Natural killer cell treated with Interleukin-12 subunit alpha and Interleukin-12 subunit beta and Interleukin-15 and Interleukin-18, amount 100 ng/mL, for 72 hours (primary cell): Measurements from ENCODE around the gene SLC30A7. TPM values are rescaled to one million over a fixed set of nuclear protein-coding genes. Genes with fewer than 3 reads are reported as not detected.
"Not testable (repeated sequence)": the region's sequence is repeated elsewhere in the genome, so short reads cannot be mapped to it uniquely, and the experiment has no call there.

Source experiments
- ATAC-seq, 2 donors: fragments of 150-1000 bp; cut with Tn5 transposase in 1 of 2; sonication (Bioruptor Pico), chemical (Tn5 transposase) in 1 of 2; 2 replicates each; pipeline ENCODE4 v1.10.0; 2021
- DNase-seq: peaks from one replicate; pipeline ENCODE4 v3.0.0; 2022; ENCODE audit warnings: low spot score
- H3K27ac Mint-ChIP-seq, 2 donors: 1 replicate in 1 of 2; 2 replicates in 1 of 2; pipeline ENCODE4 v1.8.0; 2022; ENCODE audit warnings: mixed read lengths in 2 of 2, mild to moderate bottlenecking in 1 of 2, moderate library complexity in 1 of 2
- H3K27me3 Mint-ChIP-seq, 2 donors: 1 replicate in 1 of 2; 2 replicates in 1 of 2; pipeline ENCODE4 v1.8.0; 2022; ENCODE audit warnings: mixed read lengths in 2 of 2
- H3K36me3 Mint-ChIP-seq: one replicate; pipeline ENCODE4 v1.8.0; 2022; ENCODE audit warnings: mixed read lengths
- H3K4me1 Mint-ChIP-seq, 2 donors: 1 replicate in 1 of 2; 2 replicates in 1 of 2; pipeline ENCODE4 v1.8.0; 2022; ENCODE audit warnings: low read depth in 2 of 2, mixed read lengths in 2 of 2, mild to moderate bottlenecking in 1 of 2
- H3K4me3 Mint-ChIP-seq: one replicate; pipeline ENCODE4 v1.8.0; 2022; ENCODE audit warnings: mixed read lengths
- H3K9me3 Mint-ChIP-seq: 2 replicates; pipeline ENCODE4 v1.8.0; 2022; ENCODE audit warnings: mixed read lengths
- total RNA-seq, 2 donors: library from RNA; stranded (reverse); gene quantifications; one replicate each; pipeline ENCODE4 v1.2.3, GENCODE V29; 2022

The SLC30A7 gene
- total RNA-seq, 2 donors from 2014 or later: 54.6 to 66.2 TPM

GRCh38 chr1:100933555-100933954 lies 37.7 kb downstream of the SLC30A7 start:
- H3K9me3 Mint-ChIP-seq, ATAC-seq, H3K4me3 Mint-ChIP-seq, H3K27me3 Mint-ChIP-seq, H3K27ac Mint-ChIP-seq, DNase-seq: not testable (repeated sequence)
- H3K4me1 Mint-ChIP-seq: peaks cover 41 to 54% of the 10 kb centered on the region in 2 donors
- peaks cover 21% of the 10 kb centered on the region for H3K36me3 Mint-ChIP-seq

GRCh38 chr1:100936194-100936967 lies 40.5 kb downstream of the SLC30A7 start:
- Mint-ChIP-seq H3K36me3 (peaks cover 32% of the 10 kb centered on the region), H3K4me3 (peak overlapping the region; percentile 38), H3K9me3 (no peaks in the 10 kb centered on the region), H3K4me1 (peaks cover 51 to 56% of the 10 kb centered on the region in 2 donors), H3K27ac (peak overlapping the region in 1 of 2 donors; percentile 87), H3K27me3 (no peaks in the 10 kb centered on the region)
- ATAC-seq: peak; percentile 41 to 84
- no peak for DNase-seq

GRCh38 chr1:100941098-100941527 lies 45.2 kb downstream of the SLC30A7 start:
- Mint-ChIP-seq H3K27me3 (no peaks in the 10 kb centered on the region), H3K36me3 (peaks cover 57% of the 10 kb centered on the region), H3K4me1 (peaks cover 50 to 54% of the 10 kb centered on the region in 2 donors), H3K4me3 (peak overlapping the region; percentile 76), H3K9me3 (no peaks in the 10 kb centered on the region), H3K27ac (peak overlapping the region; percentile 93 to 95)
- ATAC-seq (peak; percentile 88 to 92), DNase-seq (peak; percentile 67)

GRCh38 chr1:100941580-100942216 lies 45.8 kb downstream of the SLC30A7 start:
- peak; percentile 47 to 73 for ATAC-seq
- Mint-ChIP-seq H3K4me3 (peak overlapping the region; percentile 76), H3K4me1 (peaks cover 46 to 54% of the 10 kb centered on the region in 2 donors), H3K36me3 (peaks cover 63% of the 10 kb centered on the region), H3K9me3 (no peaks in the 10 kb centered on the region), H3K27ac (peak overlapping the region; percentile 93 to 95), H3K27me3 (no peaks in the 10 kb centered on the region)
- no peak for DNase-seq

- Mint-ChIP-seq H3K4me3 (peak overlapping the region; percentile 76), H3K27ac (peak overlapping the region; percentile 93 to 95), H3K9me3 (peaks cover 6% of the 10 kb centered on the region), H3K36me3 (peaks cover 68% of the 10 kb centered on the region), H3K4me1 (peaks cover 49 to 59% of the 10 kb centered on the region in 2 donors), H3K27me3 (no peaks in the 10 kb centered on the region)
- DNase-seq (no peak), ATAC-seq (peak in 1 of 2 donors; percentile 71)
These were observed 46.6 kb downstream of the SLC30A7 start for GRCh38 chr1:100942304-100943046.

- Mint-ChIP-seq H3K9me3 (peaks cover 12% of the 10 kb centered on the region), H3K4me3 (no peak overlapping the region), H3K4me1 (peaks cover 56 to 63% of the 10 kb centered on the region in 2 donors), H3K36me3 (peaks cover 73% of the 10 kb centered on the region), H3K27ac (peak overlapping the region; percentile 93 to 95), H3K27me3 (no peaks in the 10 kb centered on the region)
- ATAC-seq: no peak
- no peak for DNase-seq
These were observed 47.6 kb downstream of the SLC30A7 start for GRCh38 chr1:100943533-100943932.

GRCh38 chr1:100946064-100946463 lies 50.2 kb downstream of the SLC30A7 start:
- peak overlapping the region; percentile 38 to 60 for H3K27ac Mint-ChIP-seq
- not testable (repeated sequence) for ATAC-seq, H3K4me3 Mint-ChIP-seq, DNase-seq, H3K27me3 Mint-ChIP-seq
- H3K36me3 Mint-ChIP-seq: peaks cover 80% of the 10 kb centered on the region
- peaks cover 21% of the 10 kb centered on the region for H3K9me3 Mint-ChIP-seq
- H3K4me1 Mint-ChIP-seq: peaks cover 63 to 65% of the 10 kb centered on the region in 2 donors

- not testable (repeated sequence) for H3K27me3 Mint-ChIP-seq, DNase-seq, ATAC-seq
- Mint-ChIP-seq H3K36me3 (peaks cover 77% of the 10 kb centered on the region), H3K4me3 (peak overlapping the region; percentile 50), H3K9me3 (peaks cover 26% of the 10 kb centered on the region), H3K4me1 (peaks cover 53 to 60% of the 10 kb centered on the region in 2 donors), H3K27ac (peak overlapping the region in 1 of 2 donors; percentile 60)
These were observed 51.9 kb downstream of the SLC30A7 start for GRCh38 chr1:100947816-100948215.

GRCh38 chr1:100948721-100949405 lies 53.0 kb downstream of the SLC30A7 start:
- Mint-ChIP-seq H3K9me3 (peaks cover 30% of the 10 kb centered on the region), H3K36me3 (peaks cover 78% of the 10 kb centered on the region), H3K27ac (peak overlapping the region; percentile 34 to 60), H3K4me1 (peaks cover 56 to 57% of the 10 kb centered on the region in 2 donors), H3K4me3 (peak overlapping the region; percentile 62)
- H3K27me3 Mint-ChIP-seq, ATAC-seq, DNase-seq: not testable (repeated sequence)

GRCh38 chr1:100949515-100950158 lies 53.7 kb downstream of the SLC30A7 start:
- Mint-ChIP-seq H3K27ac (peak overlapping the region; percentile 34 to 60), H3K36me3 (peaks cover 78% of the 10 kb centered on the region), H3K4me1 (peaks cover 55 to 57% of the 10 kb centered on the region in 2 donors), H3K9me3 (peaks cover 30% of the 10 kb centered on the region), H3K4me3 (peak overlapping the region; percentile 62)
- peak in 1 of 2 donors; percentile 68 for ATAC-seq
- H3K27me3 Mint-ChIP-seq: not testable (repeated sequence)
- DNase-seq: peak; percentile 65

GRCh38 chr1:100950337-100950736 lies 54.4 kb downstream of the SLC30A7 start:
- Mint-ChIP-seq H3K4me1 (peaks cover 55 to 57% of the 10 kb centered on the region in 2 donors), H3K9me3 (peaks cover 30% of the 10 kb centered on the region), H3K27me3 (no peaks in the 10 kb centered on the region), H3K36me3 (peaks cover 71% of the 10 kb centered on the region), H3K4me3 (no peak overlapping the region), H3K27ac (peak overlapping the region in 1 of 2 donors; percentile 67)
- DNase-seq (no peak), ATAC-seq (no peak)

GRCh38 chr1:100950781-100951180 lies 54.9 kb downstream of the SLC30A7 start:
- Mint-ChIP-seq H3K4me3 (no peak overlapping the region), H3K27me3 (no peaks in the 10 kb centered on the region), H3K4me1 (peaks cover 55 to 57% of the 10 kb centered on the region in 2 donors), H3K9me3 (peaks cover 30% of the 10 kb centered on the region), H3K27ac (peak overlapping the region in 1 of 2 donors; percentile 67), H3K36me3 (peaks cover 66% of the 10 kb centered on the region)
- no peak for ATAC-seq
- DNase-seq: no peak
